Brain microvascular endothelial cell (primary cell): ENCODE data around the gene SNPH.

Experiments used
- DNase-seq: peaks from one replicate; pipeline ENCODE4 v3.0.0-alpha.2; 2020
- H3K27ac ChIP-seq: fragments of 250-450 bp; sonication (Bioruptor Pico); 2 replicates; pipeline ENCODE4 v1.5.1; 2020; ENCODE audit warnings: mild to moderate bottlenecking, moderate library complexity
- H3K27me3 ChIP-seq: fragments of 250-450 bp; sonication (Bioruptor Pico); replicated peaks from 2 replicates; pipeline ENCODE4 v1.5.1; 2020; ENCODE audit warnings: mild to moderate bottlenecking
- H3K36me3 ChIP-seq: fragments of 250-450 bp; sonication (Bioruptor Pico); replicated peaks from 2 replicates; pipeline ENCODE4 v1.5.1; 2020; ENCODE audit warnings: mild to moderate bottlenecking
- H3K4me3 ChIP-seq: 2 replicates; pipeline ENCODE4 v1.5.1; 2011; ENCODE audit warnings: low read depth, mild to moderate bottlenecking, control low read depth, low read length, moderate library complexity
- CTCF ChIP-seq: IDR thresholded peaks from 2 replicates; pipeline ENCODE4 v1.5.1; 2011; ENCODE audit warnings: low read depth, mild to moderate bottlenecking, moderate library complexity, low read length, control low read depth, inconsistent platforms; ENCODE audit errors: missing control alignments
- in situ Hi-C: cut with HindIII; loops from 2 replicates; pipeline ENCODE4 v1.10.0; 2017; ENCODE audit warnings: low sequenced_read_pairs, low pct_ligation_motif_present

The SNPH gene

DNA sequence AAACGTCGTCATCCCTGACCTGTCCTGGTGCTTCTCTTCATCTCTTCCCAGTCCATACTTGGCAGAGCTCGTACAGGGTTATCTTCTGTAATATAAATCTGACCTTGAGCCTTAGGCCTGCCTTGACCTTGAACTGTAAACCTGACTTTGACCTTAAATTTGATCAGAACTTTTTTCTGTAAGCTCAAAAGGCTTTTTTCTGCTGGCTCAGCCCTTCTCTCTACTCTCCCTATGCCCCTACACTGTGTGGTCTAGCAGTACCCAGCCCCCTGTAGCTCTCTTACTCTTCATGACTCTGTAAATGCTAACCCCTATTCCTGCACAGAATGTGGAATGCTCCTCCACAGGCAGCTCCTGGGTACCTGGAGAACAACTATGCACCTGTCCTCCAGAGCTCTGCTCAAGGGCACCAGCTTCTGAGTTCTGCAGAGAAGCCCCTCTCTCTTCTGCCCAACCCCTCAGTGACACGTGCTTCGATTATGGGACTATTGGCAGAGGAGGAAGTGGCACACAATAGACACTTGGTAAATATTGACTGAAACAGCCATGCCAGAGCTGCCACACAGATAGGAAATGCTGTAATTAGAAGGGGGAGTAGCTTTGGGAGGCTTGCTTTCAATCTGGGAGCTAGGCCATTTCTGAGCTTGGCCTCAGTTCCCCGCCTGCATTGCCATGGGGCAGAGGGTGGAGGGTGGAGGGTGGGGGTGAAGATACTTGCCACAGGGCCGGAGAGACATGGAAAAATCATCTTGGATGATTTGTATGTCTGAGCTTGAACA is 15.4 kb downstream of the SNPH start:
- in situ Hi-C loops = no loop called here
- no peak for DNase-seq
- no peak overlapping the region for H3K27ac ChIP-seq
- no peak overlapping the region for H3K4me3 ChIP-seq
- H3K36me3 ChIP-seq = no peaks in the 10 kb centered on the region
- H3K27me3 ChIP-seq = no peaks in the 10 kb centered on the region
- no peak for TF ChIP-seq CTCF

- TF ChIP-seq CTCF = no peak
- Histone ChIP-seq H3K36me3 (no peaks in the 10 kb centered on the region), H3K27me3 (no peaks in the 10 kb centered on the region), H3K27ac (no peak overlapping the region), H3K4me3 (no peak overlapping the region)
- DNase-seq = no peak
- in situ Hi-C loops = no loop called here
Observed at GRCh38 chr20:1282966-1283365, 16.9 kb downstream of the SNPH start.

- Histone ChIP-seq H3K27me3 (no peaks in the 10 kb centered on the region), H3K36me3 (no peaks in the 10 kb centered on the region), H3K4me3 (no peak overlapping the region), H3K27ac (no peak overlapping the region)
- no peak for TF ChIP-seq CTCF
- in situ Hi-C loops = no loop called here
- DNase-seq = no peak
Observed at GRCh38 chr20:1283522-1284510, 17.7 kb downstream of the SNPH start.

GRCh38 chr20:1286267-1287024 is 20.4 kb downstream of the SNPH start:
- no peak for DNase-seq
- Histone ChIP-seq H3K27me3 (no peaks in the 10 kb centered on the region), H3K4me3 (no peak overlapping the region), H3K27ac (no peak overlapping the region), H3K36me3 (no peaks in the 10 kb centered on the region)
- in situ Hi-C loops = no loop called here
- no peak for TF ChIP-seq CTCF

DNA sequence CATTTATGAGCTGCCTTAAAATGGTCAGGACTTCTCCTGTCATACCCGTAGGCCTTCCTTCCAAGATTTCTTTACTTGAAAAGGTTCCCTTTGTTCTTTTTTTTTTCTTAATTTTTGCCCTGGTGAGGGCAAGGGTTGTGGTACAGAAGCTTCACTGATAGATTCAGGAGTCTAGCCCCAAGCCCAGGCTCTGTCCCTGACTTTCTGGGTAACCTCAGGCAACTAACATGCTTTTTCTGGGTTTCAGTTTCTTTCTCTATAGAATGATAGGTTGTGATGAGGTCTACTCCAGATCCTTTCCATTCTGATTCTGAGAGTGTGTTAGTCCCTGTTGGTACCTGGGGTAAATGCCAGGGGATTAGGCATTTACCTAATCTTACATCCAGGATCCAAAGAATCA is 21.2 kb downstream of the SNPH start:
- no peaks in the 10 kb centered on the region for H3K36me3 ChIP-seq
- no peak overlapping the region for H3K27ac ChIP-seq
- H3K4me3 ChIP-seq = no peak overlapping the region
- in situ Hi-C loops = no loop called here
- no peaks in the 10 kb centered on the region for H3K27me3 ChIP-seq
- no peak for TF ChIP-seq CTCF
- no peak for DNase-seq
